Measurements from ENCODE around the gene MAPK8.

DNA sequence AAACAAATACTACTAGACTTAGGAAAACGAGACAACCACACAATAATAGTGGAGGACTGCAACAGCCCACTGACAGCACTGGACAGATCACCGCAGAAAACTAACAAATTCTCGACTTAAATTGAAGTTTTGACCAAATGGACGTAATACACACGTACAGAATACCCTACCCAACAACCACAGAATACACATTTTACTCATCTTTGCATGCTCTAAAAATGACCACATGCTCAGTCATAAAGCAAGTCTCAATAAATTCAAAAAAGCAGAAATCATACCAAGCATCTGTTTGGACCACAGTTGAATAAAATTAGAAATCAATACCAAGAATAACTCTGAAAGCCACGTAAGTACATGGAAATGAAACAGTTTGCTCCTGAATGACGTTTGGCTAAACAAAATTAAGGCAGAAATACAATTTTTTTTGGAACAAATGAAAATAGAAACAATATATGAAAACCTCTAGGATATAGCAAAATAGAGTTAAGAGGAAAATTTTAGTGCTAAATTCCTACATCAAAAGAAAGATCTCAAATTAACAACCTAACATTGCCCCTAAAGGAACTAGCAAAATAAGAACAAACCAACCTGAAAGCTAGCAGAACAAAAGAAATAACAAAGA, 30.6 kb downstream of the MAPK8 start:
- no peak for TF ChIP-seq CTCF (conservative IDR thresholded peaks at IDR 0.05)
- no peak for TF ChIP-seq ZFX (IDR thresholded peaks at IDR 0.05)
